ENCODE data around the gene ZYG11B. TPM values are rescaled to one million over a fixed set of nuclear protein-coding genes. Genes with fewer than 3 reads are reported as not detected.

Gene ZYG11B
- total RNA-seq, 1 experiment from 2014 or later: 20.6 TPM

- TF ChIP-seq CTCF (conservative IDR thresholded peaks at IDR 0.05): no peak
- WGBS (ENCODE audit: extremely low coverage, insufficient read length, low lambda C conversion rate): no CpG with 5 or more reads among the region's 6 CpGs
- no peak overlapping the region for H3K56ac ChIP-seq (ENCODE audit: insufficient read length, low read depth, low read length)
- no peak overlapping the region for H2AK5ac ChIP-seq (ENCODE audit: insufficient read length, low read length)
- no peak overlapping the region for H3K4me3 Mint-ChIP-seq
- H3K27ac Mint-ChIP-seq: no peak overlapping the region; a peak in 1 of 7 replicates
- no peak overlapping the region for H2BK20ac ChIP-seq (ENCODE audit: low read depth, low read length, poor library complexity, severe bottlenecking)
- H2BK120ac ChIP-seq (ENCODE audit: low read depth, low read length, poor library complexity, severe bottlenecking): no peak overlapping the region
- DNase-seq: no peak
- H3K9me3 Mint-ChIP-seq: no peaks in the 10 kb centered on the region; a peak in 1 of 5 replicates
- H4K91ac ChIP-seq (ENCODE audit: insufficient read length, low read depth, low read length): no peak overlapping the region
- H3K27me3 Mint-ChIP-seq (ENCODE audit: low read depth): no peaks in the 10 kb centered on the region; the same call in none of the 2 replicates
- H3K23me2 ChIP-seq (ENCODE audit: insufficient read length, low read depth, low read length, poor library complexity, severe bottlenecking): no peaks in the 10 kb centered on the region
- H3K4me1 ChIP-seq (ENCODE audit: insufficient read depth, low read length): no peaks in the 10 kb centered on the region
- no peaks in the 10 kb centered on the region for H4K20me1 ChIP-seq (ENCODE audit: control insufficient read depth, insufficient read depth, insufficient read length)
- no peaks in the 10 kb centered on the region for H3K79me1 ChIP-seq (ENCODE audit: insufficient read depth, low read depth, low read length, poor library complexity, severe bottlenecking)
- H2BK12ac ChIP-seq (ENCODE audit: insufficient read length, low read depth, low read length): no peak overlapping the region
- H3K27ac ChIP-seq (ENCODE audit: insufficient read length, low read depth, low read length): no peak overlapping the region
- H2BK15ac ChIP-seq (ENCODE audit: low read depth, low read length): no peak overlapping the region
- peaks cover 6% of the 10 kb centered on the region in 2 experiments for H3K4me1 Mint-ChIP-seq
- H3K27me3 ChIP-seq (ENCODE audit: insufficient read depth, low read length): no peaks in the 10 kb centered on the region
- no peak overlapping the region for H2AFZ ChIP-seq (ENCODE audit: low read length)
- H3K4me2 ChIP-seq (ENCODE audit: insufficient read depth, insufficient read length, low read length): no peak overlapping the region
- no peak overlapping the region for H2BK5ac ChIP-seq (ENCODE audit: insufficient read length, low read length)
- H3K9ac ChIP-seq (ENCODE audit: extremely low read depth, insufficient read length, low read length): no peak overlapping the region
- H3K79me2 ChIP-seq (ENCODE audit: insufficient read depth, low read length): no peaks in the 10 kb centered on the region
- no peak overlapping the region for H3K4ac ChIP-seq (ENCODE audit: low read depth, low read length)
- no peak overlapping the region for H3K23ac ChIP-seq (ENCODE audit: insufficient read length, low read depth, low read length)
- no peak overlapping the region for H3K14ac ChIP-seq (ENCODE audit: insufficient read depth, low read length)
- H3K18ac ChIP-seq (ENCODE audit: insufficient read length, low read depth, low read length): no peak overlapping the region
- H3K9me3 ChIP-seq (ENCODE audit: control insufficient read depth, low read depth, low read length): no peaks in the 10 kb centered on the region
- no peak overlapping the region for H3T11ph ChIP-seq (ENCODE audit: low read length)
- H4K8ac ChIP-seq (replicated peaks; ENCODE audit: insufficient read length, low read depth, low read length): no peak overlapping the region
- no peaks in the 10 kb centered on the region; a peak in 1 of 7 replicates for H3K36me3 Mint-ChIP-seq (ENCODE audit: insufficient read depth in 1 of 3, low read depth in 3 of 3)
- H4K5ac ChIP-seq (ENCODE audit: insufficient read length, low read depth, low read length): no peak overlapping the region
Observed at GRCh38 chr1:52709016-52709415, 17.2 kb upstream of the ZYG11B start.

All from H9 (cell line).